Ovary (tissue), 9 donors: ENCODE data around the gene NAT8L. TPM values are rescaled to one million over a fixed set of nuclear protein-coding genes. Genes with fewer than 3 reads are reported as not detected.
A peak's percentile ranks its signal among the peaks of the same experiment; 100 is the strongest.

Experiments
- DNase-seq, 5 donors: peaks; one replicate each; pipeline ENCODE4 v3.0.0-alpha.2; 2019 to 2020
- H3K27ac ChIP-seq, 2 donors: fragments of 200-600 bp; one replicate each; pipeline versions ENCODE4 v1.5.1 to v1.8.0; 2019 to 2022
- H3K27me3 ChIP-seq: fragments of 200-600 bp; one replicate; pipeline ENCODE4 v1.8.0; 2022
- H3K36me3 ChIP-seq: fragments of 200-600 bp; sonication (generic); one replicate; pipeline ENCODE4 v1.5.1; 2019
- H3K4me1 ChIP-seq: one replicate; pipeline ENCODE4 v1.8.1; 2013; ENCODE audit warnings: mild to moderate bottlenecking, moderate library complexity; ENCODE audit not compliant: insufficient read depth
- H3K4me3 ChIP-seq: fragments of 200-600 bp; sonication (generic); one replicate; pipeline ENCODE4 v1.5.1; 2017
- H3K9me3 ChIP-seq, 2 donors: fragments of 200-600 bp in 1 of 2; sonication (generic) in 1 of 2; one replicate each; pipeline versions ENCODE4 v1.5.1 to v1.8.1; 2013 to 2019; ENCODE audit warnings: mild to moderate bottlenecking in 1 of 2, moderate library complexity in 1 of 2
- CTCF ChIP-seq, 3 donors: fragments of 450-650 bp in 2 of 3; fragments of 200-600 bp in 1 of 3; IDR thresholded peaks; one replicate each; pipeline versions ENCODE4 v1.5.1 to v1.8.0; 2016 to 2022; ENCODE audit warnings: antibody characterized with exemption in 3 of 3, mild to moderate bottlenecking in 1 of 3
- EP300 ChIP-seq: sonication (generic); formaldehyde crosslinking; IDR thresholded peaks from one replicate; pipeline ENCODE4 v1.6.1; 2017; ENCODE audit warnings: antibody characterized with exemption
- POLR2A ChIP-seq: fragments of 450-650 bp; IDR thresholded peaks from one replicate; pipeline ENCODE4 v1.6.1; 2017; ENCODE audit warnings: antibody characterized with exemption, mild to moderate bottlenecking, moderate library complexity
- WGBS, 3 donors: extraction: QIAGEN DNeasy Blood & Tissue Kit in 1 of 3; methylation state at CpG; one replicate each; pipeline versions ENCODE4 v1.1.5 to v1.1.7; 2013 to 2017; 5-methylcytosine and 5-hydroxymethylcytosine counted together
- intact Hi-C, 4 donors: fragments of 100-400 bp; cut with DNase I; formaldehyde crosslinking; loops; one replicate each; pipeline versions ENCODE4 v1.11.0 to v1.15.1; 2022 to 2023
- polyA plus RNA-seq, 2 donors: library from polyadenylated mRNA; stranded (reverse); fragments of 200-250 nt in 1 of 2; fragments of 350-450 nt in 1 of 2; fragmentation: Illumina TruSeq in 1 of 2; extraction: RNeasy Lipid Tissue Mini Kit (QIAGEN cat#74804) in 1 of 2; gene quantifications; one replicate each; pipeline ENCODE4 v1.2.3, GENCODE V29; 2013 to 2014
- total RNA-seq, 7 donors: library from RNA; depleted of rRNA in 2 of 7; stranded (reverse); fragments of >200 nt in 2 of 7; fragmentation: NEBNext Ultra II Directional in 3 of 7; extraction: Animal tissue kit (Norgen Biotek cat#: 25700) in 3 of 7; gene quantifications; one replicate each; pipeline versions ENCODE4 v1.1.0 to v1.2.4, GENCODE V29; 2016 to 2023
- donor health status: DM: no; HTN: no; CAD: no; lungs with moderate emphysema.
- donor health status: DM: no; HTN: no; CAD: no.
- donor health status: Bipolar disorder and iron deficiency.
- donor health status: DM: yes; HTN: yes; CAD: no.
- donor health status: DM: no; HTN: no; CAD: no.
- donor health status: DM: yes; HTN: yes; CAD: no.

The NAT8L gene
- total and polyA plus RNA-seq, 9 donors: 0.24 to 4.1 (median 1.3) TPM

GRCh38 chr4:2082118-2082517 lies 23.0 kb downstream of the NAT8L start:
- TF ChIP-seq POLR2A (no peak), EP300 (no peak), CTCF (IDR thresholded peaks at IDR 0.05) (no peak)
- intact Hi-C loops: no loop called here
- Histone ChIP-seq H3K4me1 (no peaks in the 10 kb centered on the region), H3K27me3 (no peaks in the 10 kb centered on the region), H3K9me3 (no peaks in the 10 kb centered on the region), H3K4me3 (no peak overlapping the region), H3K27ac (no peak overlapping the region), H3K36me3 (no peaks in the 10 kb centered on the region)
- WGBS, 3 donors: 83 to 88% (median 86%) methylated on average over 3 of the region's 3 CpGs
- peak in 2 of 5 donors; percentile 1 to 5 for DNase-seq

- H3K4me3 ChIP-seq: no peak overlapping the region
- 88 to 96% (median 92%) methylated on average over 4 of the region's 4 CpGs for WGBS, 3 donors
- intact Hi-C loops: no loop called here
- H3K4me1 ChIP-seq: no peaks in the 10 kb centered on the region
- H3K9me3 ChIP-seq: no peaks in the 10 kb centered on the region
- no peaks in the 10 kb centered on the region for H3K27me3 ChIP-seq
- DNase-seq: no peak
- TF ChIP-seq EP300 (no peak), POLR2A (no peak), CTCF (IDR thresholded peaks at IDR 0.05) (no peak)
- no peak overlapping the region for H3K27ac ChIP-seq
- H3K36me3 ChIP-seq: no peaks in the 10 kb centered on the region
Measured at GRCh38 chr4:2082627-2083026, 23.5 kb downstream of the NAT8L start.

GRCh38 chr4:2083116-2083825 lies 24.1 kb downstream of the NAT8L start:
- no peak overlapping the region for H3K27ac ChIP-seq
- no peaks in the 10 kb centered on the region for H3K36me3 ChIP-seq
- H3K27me3 ChIP-seq: no peaks in the 10 kb centered on the region
- no peak overlapping the region for H3K4me3 ChIP-seq
- no peak for TF ChIP-seq POLR2A
- intact Hi-C loops: no loop called here
- DNase-seq: peak in 3 of 5 donors; percentile 4 to 23 (median 4)
- H3K9me3 ChIP-seq: no peaks in the 10 kb centered on the region
- WGBS, 3 donors: 43 to 53% (median 49%) methylated on average over 15 of the region's 15 CpGs
- no peaks in the 10 kb centered on the region for H3K4me1 ChIP-seq

GRCh38 chr4:2083826-2084160 lies 24.7 kb downstream of the NAT8L start:
- DNase-seq: peak in 3 of 5 donors; percentile 3 to 23 (median 8)
- 43 to 52% (median 45%) methylated on average over 6 of the region's 6 CpGs for WGBS, 3 donors
- intact Hi-C loops: no loop called here
- no peaks in the 10 kb centered on the region for H3K36me3 ChIP-seq
- no peak overlapping the region for H3K4me3 ChIP-seq
- TF ChIP-seq CTCF (IDR thresholded peaks at IDR 0.05) (no peak), EP300 (no peak), POLR2A (no peak)
- no peaks in the 10 kb centered on the region for H3K9me3 ChIP-seq
- no peak overlapping the region for H3K27ac ChIP-seq
- no peaks in the 10 kb centered on the region for H3K27me3 ChIP-seq
- no peaks in the 10 kb centered on the region for H3K4me1 ChIP-seq

- H3K27me3 ChIP-seq: no peaks in the 10 kb centered on the region
- peak in 3 of 5 donors; percentile 4 to 14 (median 5) for DNase-seq
- intact Hi-C loops: no loop called here
- H3K36me3 ChIP-seq: no peaks in the 10 kb centered on the region
- H3K4me3 ChIP-seq: no peak overlapping the region
- H3K4me1 ChIP-seq: no peaks in the 10 kb centered on the region
- TF ChIP-seq POLR2A (no peak), EP300 (no peak), CTCF (IDR thresholded peaks at IDR 0.05) (no peak)
- WGBS, 3 donors: 90 to 95% (median 92%) methylated on average over 13 of the region's 13 CpGs
- H3K27ac ChIP-seq: no peak overlapping the region
- no peaks in the 10 kb centered on the region for H3K9me3 ChIP-seq
Measured at GRCh38 chr4:2084316-2084715, 25.2 kb downstream of the NAT8L start.
